NCI-H1105 (cell line): ENCODE results near the gene ANG.
A peak's percentile ranks its signal among the peaks of the same experiment; 100 is the strongest.

Experiments used
- DNase-seq: peaks from one replicate; lab custom pipeline; 2025; lab: John Stamatoyannopoulos, UW

ANG gene

DNA sequence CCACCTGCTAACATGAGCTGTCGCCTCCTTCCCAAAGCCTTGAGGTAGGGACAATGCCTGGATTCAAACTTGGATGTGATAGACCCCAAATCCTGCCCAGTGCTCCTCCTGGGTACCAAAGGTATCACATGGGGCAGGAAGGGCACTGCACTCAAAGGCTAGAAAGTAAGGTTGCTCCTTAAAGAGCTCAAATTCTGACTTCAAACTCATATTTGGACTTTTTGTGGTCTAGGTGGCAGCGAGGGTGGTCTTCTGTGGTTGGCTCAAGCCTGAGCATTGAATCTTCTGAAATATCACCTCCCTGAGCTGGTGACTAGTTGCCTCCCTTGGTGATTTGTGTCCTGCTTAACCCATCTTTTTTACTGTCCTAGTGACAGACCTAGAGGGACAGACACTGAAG lies 12.5 kb upstream of the ANG start:
- no peak for DNase-seq

DNA sequence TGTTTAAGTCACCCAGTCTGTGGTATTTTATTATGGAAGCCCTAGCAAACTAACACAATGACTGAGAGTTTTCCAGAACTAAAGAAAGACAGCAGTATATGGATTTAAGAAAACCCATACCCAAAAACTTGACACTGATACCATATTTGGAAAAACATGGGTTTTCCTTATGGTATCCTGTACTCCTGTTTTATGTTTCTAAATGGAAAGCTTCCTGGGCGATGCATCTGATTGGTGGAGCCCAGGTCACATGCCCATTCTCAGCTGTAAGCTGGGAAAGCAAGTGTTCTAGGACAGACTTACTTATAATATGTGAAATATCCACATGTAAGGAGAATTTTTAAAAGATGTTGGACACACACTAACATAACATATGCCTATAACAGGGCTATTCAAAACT lies 8.7 kb upstream of the ANG start:
- DNase-seq: no peak

DNA sequence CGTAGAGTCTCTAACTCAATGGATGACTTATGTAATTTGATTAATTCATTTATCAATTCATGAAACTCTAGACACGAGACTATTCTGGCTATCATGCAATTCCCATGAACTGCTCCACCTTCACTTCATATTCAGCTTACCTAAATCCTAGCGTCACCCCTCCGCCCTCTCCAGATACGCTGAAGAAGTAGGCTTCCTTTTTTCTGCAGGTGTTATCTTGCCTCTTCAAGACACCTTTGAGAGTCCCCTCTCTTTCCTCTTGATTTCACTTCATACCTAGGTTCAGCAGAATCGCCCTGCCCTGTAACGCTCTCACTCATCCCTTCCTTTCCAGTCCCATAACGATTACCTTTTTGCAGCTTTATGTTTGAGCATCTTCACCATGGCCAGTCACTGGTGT lies 8.2 kb upstream of the ANG start:
- no peak for DNase-seq

DNA sequence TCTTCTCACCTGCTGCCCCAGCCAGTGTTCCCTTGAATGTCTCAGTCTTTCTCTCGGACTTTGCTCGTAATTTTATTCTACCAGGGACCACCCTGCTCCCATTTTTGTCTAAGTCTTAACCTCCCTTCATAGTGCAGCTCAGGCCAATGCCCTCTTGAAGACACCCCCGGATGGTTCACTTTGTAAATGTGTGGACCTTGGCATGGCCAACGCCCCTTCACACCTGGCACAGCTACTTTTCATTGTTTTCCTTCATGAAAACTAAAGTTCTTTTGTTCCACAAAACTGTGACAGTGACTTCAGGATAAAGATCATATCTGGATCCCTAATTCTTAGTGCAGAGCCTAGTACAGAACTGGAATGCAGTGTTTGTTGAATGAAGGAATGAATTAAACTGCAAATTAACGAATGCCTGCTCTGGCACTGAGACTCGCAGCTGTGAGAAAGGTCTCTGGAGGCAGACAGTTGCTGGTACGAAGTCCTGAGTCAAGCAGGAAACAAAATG lies 7.7 kb upstream of the ANG start:
- DNase-seq: no peak

DNA sequence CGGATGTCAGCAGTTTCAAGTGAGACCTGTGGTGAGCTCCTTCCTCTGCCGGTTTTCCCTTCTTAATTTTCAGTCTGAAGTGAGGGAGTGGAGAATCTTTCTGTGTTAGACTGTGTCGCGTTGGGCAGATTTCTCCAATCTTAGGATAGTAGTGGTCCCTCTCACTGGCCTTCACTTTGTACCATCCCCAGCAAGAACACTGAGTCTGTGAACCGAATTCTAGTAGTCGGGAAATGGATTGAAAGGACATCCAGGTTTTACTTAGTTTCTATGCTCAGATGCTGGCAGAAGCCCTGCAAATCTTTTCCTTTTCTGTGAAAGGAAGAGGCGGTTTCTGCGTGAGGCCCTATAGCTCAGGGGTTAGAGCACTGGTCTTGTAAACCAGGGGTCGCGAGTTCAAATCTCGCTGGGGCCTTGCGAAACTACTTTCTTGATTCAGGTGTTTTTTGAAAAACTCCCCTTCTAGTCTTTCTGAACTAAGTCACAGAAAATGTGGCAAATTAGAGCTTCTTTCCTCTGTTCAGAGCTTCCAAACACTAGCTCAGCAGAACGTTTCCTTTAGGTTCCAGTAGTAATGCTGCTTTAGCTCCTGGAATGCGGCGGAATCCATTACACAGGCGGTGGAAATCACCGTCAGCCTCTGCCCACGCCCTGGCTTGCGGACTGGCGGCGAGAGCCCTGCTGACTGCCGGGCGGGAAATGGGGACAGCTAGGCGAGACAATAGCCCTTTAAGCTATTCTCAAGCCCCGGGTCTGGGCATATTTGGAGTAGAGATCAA lies 7.0 kb upstream of the ANG start:
- peak; percentile 66 for DNase-seq

DNA sequence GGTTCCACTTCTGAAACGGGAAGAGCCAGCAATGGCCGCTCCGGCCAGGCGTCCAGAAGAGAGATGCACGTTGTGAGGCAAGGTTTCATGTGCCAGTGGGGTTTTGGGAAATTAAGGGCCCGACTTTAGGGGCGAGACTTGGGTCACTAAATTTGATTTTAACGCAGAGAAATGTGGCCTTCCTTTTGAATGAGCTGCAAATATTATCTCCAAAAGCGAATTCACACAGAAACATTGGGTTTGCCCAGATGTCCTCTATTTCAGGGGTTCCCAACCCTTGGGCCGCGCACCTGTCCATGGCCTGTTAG lies 6.5 kb upstream of the ANG start:
- no peak for DNase-seq

DNA sequence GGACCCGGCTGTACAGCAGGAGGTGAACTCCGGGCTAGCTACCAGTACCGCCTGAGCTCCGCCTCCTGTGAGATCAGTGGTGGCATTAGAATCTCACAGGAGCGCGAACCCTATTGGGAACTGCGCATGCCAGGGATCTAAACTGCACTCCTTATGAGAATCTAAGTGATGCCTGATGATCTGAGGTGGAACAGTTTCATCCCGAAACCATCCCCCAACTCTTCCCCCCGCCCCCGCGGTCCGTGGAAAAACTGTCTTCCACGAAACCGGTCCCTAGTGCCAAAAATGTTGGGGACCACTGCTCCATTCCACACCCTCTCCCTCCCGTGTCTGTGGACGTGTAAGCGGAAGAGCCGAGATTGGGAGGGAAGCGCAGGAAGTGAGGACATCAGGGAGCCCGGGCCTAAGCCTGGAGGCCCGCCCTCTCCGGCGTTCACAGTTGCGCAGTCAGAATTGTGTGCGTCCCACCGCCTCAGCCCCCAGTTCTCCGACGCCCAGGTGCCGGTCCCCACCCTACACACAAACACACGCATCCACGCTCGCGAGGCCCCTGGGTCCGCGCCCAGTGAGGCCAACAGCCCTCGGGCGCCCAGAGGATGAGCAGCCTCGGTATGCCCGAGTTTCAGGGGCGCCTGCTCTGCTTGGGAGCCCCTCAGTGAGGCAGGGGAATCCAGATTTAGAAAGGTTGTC lies 6.0 kb upstream of the ANG start:
- peak; percentile 85 for DNase-seq

DNA sequence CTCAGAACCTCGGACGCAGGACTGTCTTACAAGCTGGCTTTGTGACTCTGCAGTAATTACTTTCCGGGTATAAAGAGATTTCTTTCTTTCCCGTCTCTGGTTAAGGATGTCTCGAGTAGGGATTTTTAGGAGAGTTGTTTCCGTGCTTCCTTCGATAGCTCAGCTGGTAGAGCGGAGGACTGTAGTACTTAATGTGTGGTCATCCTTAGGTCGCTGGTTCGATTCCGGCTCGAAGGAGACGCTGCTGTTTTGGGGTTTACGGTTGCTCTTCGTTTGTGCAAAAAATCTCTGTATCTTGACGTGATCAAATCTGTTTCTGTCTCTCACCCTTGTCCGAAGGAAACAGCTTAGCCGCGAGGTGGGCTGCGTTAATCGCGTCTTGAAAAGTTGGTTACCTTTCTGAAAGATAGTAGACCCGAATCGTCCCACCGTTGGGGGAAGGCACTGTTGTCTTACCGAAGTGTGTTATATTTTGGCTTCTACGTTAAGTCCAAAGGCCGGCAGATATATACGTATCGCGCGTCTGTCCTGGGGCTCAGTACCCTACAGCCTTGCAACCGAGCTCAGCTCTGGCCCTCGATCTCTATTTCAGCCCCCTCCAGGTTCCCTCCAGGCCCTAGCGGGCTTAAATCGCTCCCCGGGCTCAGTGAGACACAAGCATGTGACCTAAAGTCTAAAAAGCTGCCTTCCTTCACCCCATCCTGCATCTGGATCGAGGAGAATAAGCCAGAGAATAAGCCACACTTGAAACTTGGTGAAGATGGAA lies 5.3 kb upstream of the ANG start:
- DNase-seq: peak; percentile 85

DNA sequence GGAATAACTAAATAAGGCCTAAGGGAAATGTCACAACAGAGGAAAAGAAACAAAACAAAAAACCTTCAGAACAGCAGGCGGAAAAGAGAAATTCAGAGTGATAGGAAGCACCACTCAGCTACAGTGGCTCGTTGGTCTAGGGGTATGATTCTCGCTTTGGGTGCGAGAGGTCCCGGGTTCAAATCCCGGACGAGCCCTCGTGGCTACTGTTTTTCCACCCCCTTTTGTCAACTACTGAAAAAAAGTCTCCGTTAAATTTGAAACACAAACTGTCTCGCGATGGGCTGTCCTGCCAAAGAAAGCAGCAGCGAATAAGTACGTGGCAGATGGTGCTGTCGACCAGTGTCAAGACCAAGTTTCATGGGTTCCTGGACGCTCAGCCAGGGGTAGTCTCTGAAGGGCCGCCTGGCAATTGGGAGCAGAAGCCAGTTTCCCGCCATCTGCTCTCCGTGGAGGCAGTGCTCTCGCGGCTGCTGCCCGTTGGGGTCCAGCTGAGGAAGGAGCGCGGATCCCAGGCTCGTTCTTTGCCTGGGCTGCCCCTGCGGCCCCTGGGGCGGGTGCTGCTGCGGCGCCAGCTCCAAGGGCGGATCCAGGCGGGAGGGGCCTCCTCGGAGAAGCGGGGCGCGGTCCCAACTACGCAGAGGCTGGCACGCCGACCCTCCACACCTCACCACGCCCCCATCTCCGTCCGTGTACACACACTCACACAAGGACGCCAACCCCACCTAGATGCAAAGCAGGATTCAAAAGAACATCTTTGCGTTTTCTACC lies 4.5 kb upstream of the ANG start, which contains the start of gene RNASE4:
TSS of gene RNASE4 (plus strand) at position 670 of the 771 bp plus-strand sequence. CDS start 14,812 bp downstream, outside the sequence.
- peak; percentile 77 for DNase-seq

DNA sequence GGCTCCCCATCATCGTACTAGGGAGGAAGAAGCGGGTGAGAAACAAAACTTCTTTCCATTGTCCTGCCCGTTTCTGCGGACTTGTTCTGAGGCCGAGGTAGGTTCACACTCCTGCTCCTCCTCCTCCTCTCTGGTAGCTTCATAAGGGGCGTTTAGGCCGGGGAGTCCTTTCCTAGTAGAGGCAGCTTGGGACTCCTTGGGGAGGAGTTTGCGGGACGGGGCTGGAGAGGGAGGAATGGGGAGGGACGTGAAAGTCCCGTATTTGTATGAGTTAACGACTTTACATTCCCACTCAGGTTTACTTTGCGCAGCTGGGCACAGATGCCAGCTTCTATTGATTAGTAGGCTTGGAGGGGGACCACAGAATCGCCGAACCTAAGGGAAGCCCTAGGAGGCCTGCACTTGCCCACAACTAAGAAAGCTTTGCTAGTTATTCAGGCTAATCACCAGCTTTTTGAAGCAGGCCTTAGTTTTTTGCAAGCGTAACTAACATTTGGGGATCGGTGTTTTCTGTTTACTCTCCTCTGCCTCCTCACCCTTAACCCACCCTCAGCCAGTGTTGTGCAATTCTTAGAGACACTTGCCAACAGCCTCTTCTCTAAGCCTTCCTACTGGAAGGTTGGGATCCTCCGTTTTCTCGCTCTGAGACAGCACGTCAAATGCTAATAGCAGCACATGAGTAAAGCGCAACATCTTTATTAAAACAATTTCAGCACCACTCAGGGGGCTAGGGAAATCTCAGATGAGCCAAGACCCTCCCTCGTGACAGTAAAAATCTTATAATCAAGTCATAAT lies 3.7 kb upstream of the ANG start:
- peak; percentile 42 for DNase-seq

DNA sequence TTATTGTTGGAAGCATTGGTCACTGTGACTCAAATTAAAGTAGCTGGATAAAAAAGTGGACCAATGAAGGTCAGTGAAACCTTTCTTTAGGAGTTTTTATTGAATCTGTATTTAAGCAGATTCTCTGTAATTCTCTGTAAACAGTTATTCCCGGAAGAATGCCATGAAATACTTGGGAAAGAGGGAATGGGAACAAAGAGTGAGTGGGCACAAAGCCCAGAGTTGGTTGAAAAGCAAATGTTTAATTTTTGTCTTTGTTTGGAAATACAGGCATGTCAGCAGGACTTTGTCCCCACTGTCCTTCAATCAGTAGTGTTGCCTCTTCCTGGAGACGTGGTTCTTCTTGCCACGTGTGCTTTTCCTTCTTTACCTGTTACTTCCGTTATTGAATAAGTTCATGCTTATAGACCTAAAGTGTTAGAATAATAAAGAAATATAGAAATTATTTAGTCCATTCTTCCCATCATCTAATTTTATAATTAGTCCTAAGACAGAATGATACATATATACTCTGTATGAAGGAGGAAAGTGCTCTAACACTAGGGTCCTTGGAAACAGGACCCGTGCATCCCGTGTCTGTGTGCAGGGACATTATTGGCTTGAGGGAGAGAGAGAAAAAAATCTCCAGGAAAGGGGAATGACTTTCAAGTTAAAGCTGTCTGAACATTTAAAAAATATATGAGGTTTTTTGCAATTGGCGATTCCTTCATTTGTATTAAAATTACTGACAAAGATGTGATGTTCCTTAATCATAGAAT lies 2.0 kb upstream of the ANG start:
- DNase-seq: no peak

DNA sequence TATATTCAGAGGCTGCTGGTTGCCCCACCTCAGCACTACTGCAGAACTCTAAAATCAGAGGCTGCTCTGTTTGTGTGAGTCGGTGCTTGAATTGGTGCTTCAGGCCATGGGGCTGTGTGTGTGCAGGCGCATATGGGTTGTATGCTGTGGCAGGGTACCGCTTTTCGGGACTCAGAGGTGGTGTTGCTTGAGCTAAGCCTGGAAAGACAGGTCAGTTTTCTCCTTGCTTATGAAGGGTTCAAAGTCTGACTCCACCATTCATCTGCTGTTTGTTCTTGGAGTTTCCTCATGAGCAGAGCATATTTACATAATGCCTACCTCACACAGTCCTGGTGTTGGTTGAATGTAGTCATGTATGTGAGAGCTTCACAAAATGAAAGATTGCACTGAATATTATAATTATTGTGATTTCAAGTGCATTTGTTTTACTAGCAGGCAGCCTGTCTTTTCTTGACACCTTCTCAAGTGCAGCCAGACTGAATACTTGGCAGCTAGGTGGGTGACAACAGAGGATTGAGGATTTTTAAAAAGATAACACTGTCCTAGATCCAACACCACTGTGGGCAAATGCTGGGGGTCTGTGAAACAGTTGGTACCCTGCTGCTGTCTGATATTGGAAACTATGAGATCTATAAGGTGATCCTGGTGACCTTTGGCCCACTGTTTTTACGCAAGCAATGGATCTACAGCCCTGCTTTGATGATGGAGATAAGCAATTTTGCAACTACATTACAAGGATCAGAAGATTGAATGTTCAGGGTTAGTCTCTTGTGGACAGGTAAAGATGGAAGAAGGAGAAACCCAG lies 1.0 kb upstream of the ANG start:
- DNase-seq: no peak

DNA sequence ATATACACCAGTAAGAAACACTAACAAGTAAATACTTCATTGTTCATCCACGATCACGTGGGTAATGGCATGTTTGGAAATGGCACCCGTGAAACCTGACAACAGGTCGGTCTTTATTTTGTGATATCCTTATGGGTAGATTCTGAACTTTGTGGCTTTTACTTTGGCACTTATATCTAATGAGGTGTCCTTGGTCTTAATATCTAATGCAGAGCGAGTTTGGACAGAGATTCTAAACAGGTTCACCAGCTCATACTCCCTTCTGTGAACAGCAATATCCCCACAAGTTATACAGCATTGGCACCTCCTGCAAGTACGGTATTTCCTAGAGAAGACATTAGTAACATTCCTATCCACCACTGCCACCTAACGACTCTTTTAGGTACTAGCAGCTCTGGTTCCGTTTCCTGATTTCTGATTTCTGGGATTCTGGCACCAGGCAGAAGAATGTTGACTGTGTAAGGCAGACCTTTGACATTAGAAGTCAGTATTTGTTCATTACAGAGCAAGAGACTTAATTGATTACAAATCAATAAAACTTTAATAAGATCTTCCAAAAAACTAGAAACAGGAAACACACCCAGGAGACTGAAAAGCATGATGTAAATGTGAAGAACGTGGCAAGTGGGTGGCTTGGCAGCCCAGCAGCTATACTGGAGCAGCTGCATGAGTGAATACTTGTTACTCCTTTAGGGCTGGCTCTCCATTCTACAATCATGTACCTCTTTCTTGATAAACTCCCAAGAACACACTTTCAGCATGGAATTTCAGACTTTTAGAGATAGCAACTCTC lies 2.5 kb downstream of the ANG start:
- peak; percentile 71 for DNase-seq

DNA sequence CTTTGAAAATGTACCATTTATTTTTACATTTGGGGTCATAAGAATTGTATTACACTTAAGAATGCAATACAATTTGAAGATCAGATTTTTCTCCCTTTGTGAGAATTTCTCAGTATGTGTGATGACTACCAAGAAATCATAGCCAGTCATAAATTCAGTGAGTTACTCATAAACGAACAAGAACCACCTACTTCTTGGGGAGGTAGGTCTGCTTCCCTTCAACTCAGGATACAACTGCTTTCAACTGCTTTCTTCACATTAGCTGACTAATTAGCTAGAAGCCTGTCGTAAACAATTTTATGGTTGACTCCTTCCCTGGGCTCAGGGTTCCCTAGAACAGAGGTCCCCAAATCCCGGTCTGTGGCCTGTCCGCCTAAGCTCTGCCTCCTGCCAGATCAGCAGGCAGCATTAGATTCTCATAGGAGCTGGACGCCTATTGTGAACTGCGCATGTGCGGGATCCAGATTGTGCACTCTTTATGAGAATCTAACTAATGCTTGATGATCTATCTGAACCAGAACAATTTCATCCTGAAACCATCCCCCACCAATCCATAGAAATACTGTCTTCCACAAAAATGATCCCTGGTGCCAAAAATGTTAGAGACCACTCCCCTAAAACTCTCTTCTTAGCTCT lies 3.7 kb downstream of the ANG start:
- no peak for DNase-seq

DNA sequence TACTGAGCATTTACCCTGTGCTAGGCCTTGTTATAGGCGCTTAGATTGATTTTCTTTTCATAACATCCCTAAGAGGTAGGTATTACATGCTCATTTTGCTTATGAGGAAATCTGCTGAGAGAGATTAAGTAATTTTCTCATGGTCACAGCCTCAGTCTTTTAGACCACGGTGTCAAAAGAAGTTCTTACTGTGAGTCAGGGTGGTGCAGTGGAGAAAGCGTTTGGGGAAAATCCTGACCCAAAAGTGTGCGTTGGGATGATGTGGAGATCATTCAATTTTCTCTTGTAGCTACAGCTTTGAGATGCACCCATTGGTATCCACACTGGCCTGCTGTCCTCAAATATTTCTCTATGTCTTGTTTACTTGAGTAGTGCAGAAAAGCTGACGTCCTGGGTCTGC lies 8.2 kb downstream of the ANG start:
- no peak for DNase-seq

DNA sequence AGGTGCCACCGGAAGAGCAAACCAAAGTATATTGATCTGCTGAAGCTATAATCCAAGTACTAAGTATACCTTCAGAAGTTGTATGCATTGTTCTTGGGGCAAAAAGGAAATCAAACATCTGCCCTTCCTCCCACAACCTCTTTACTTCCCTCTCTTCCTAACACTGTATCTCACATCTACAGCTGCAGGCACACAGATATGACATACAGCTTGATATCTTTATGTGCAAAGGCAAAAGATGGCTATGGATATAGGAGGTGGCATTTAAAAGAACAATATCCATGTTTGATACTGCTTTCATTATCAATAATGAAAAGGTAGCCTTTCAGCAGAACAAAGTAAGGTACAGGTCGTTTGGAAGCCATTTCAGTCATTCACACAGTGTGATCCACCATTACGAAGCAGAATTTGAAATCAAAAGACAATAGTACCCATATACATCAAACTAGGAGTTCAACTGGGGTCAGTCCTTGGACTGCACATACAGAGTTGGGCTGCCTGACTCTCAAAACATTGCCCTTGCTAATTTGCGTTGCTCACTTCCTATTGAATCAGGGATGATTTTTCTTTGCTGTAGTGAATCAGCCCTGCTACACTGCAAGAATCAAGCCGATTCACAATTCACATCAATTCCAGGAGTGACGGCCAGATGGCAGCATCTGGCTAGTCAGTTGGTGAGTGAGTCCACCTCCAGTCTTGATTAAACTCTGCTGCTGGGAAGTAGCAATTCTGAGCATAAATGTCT lies 8.9 kb downstream of the ANG start:
- DNase-seq: peak; percentile 37

DNA sequence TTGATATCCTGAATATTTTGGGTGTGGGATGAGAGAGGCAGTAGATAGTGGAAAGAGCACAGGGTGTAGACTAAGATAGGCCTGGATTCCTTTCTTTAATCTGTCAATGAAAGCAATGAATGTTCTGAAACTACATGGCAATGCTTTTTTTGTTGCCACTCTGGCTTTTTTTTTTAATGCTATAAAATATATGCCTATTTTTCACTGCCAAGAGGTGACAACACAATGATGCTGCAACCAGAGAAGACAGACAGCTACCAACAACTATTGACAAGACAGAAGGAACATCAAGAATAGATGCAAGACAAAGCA lies 9.4 kb downstream of the ANG start:
- no peak for DNase-seq

DNA sequence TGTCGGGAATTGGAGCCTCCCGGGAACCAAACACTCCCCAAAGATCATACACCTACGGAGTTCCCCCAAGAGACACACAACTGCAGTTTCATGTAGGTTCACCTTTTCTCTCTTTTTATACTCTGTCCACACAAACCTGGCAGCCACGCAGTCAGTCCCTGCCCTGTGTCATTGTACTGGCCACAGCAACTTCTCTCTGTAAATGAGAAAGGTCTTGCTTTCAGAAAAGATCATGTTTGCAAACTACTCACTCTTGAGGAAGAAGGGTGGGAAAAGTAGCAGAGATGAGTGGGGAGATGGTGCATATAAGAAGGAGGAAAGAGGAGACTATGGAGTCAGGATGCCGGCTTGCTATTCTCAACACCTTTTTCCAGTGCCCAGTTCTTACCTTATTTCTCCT lies 10.4 kb downstream of the ANG start:
- no peak for DNase-seq
